Naive thymus-derived CD4-positive, alpha-beta T cell (primary cell): ENCODE results near the gene OR51E2. TPM values are rescaled to one million over a fixed set of nuclear protein-coding genes. Genes with fewer than 3 reads are reported as not detected.

Source experiments
- ATAC-seq: fragments of 150-1000 bp; cut with Tn5 transposase; 2 replicates; pipeline ENCODE4 v1.10.0; 2021; ENCODE audit warnings: mild to moderate bottlenecking, moderate library complexity
- CTCF ChIA-PET: fragments of 350-600 bp; sonication (Branson Sonifier 250); formaldehyde crosslinking; loops from one replicate; lab custom pipeline; 2021; ENCODE audit warnings: antibody characterized with exemption; lab: Charles Lee
- POLR2A ChIA-PET: fragments of 350-600 bp; sonication (Branson Sonifier 250); formaldehyde crosslinking; loops from one replicate; lab custom pipeline; 2021; ENCODE audit warnings: antibody characterized with exemption, inconsistent platforms; lab: Charles Lee
- DNase-seq, 9 donors: peaks; one replicate each; pipeline versions ENCODE4 v3.0.0 to v3.0.0-alpha.2; 2020 to 2022; ENCODE audit warnings: mixed read lengths in 1 of 9
- H3K27ac ChIP-seq: one replicate; pipeline ENCODE4 v1.7.0; 2013; ENCODE audit warnings: mild to moderate bottlenecking, low read depth, low read length, moderate library complexity
- H3K27me3 ChIP-seq, 2 donors: one replicate each; pipeline ENCODE4 v1.7.0; 2013; ENCODE audit warnings: low read length in 2 of 2, mild to moderate bottlenecking in 2 of 2, moderate library complexity in 2 of 2; ENCODE audit not compliant: control insufficient read depth in 2 of 2, insufficient read depth in 2 of 2
- H3K36me3 ChIP-seq, 3 experiments: 1 replicate in 2 of 3; 2 replicates in 1 of 3; pipeline ENCODE4 v1.7.0; 2013; ENCODE audit warnings: low read length in 3 of 3, mild to moderate bottlenecking in 3 of 3, moderate library complexity in 1 of 3; ENCODE audit not compliant: insufficient read depth in 3 of 3, control insufficient read depth in 2 of 3
- H3K4me1 ChIP-seq, 2 donors: one replicate each; pipeline ENCODE4 v1.7.0; 2013; ENCODE audit warnings: low read length in 2 of 2, mild to moderate bottlenecking in 2 of 2, moderate library complexity in 1 of 2; ENCODE audit not compliant: control insufficient read depth in 2 of 2, insufficient read depth in 2 of 2
- H3K4me3 ChIP-seq: 2 replicates; pipeline ENCODE4 v1.7.0; 2013; ENCODE audit warnings: mild to moderate bottlenecking, low read length
- H3K9me3 ChIP-seq, 3 experiments: 1 replicate in 2 of 3; 2 replicates in 1 of 3; pipeline ENCODE4 v1.7.0; 2013; ENCODE audit warnings: low read length in 3 of 3; ENCODE audit not compliant: control insufficient read depth in 2 of 3
- H3K27ac Mint-ChIP-seq, 9 donors: one replicate each; pipeline ENCODE4 v1.8.0; 2020 to 2022; ENCODE audit warnings: mixed read lengths in 9 of 9, mild to moderate bottlenecking in 8 of 9, moderate library complexity in 5 of 9, inconsistent platforms in 2 of 9
- H3K27me3 Mint-ChIP-seq, 5 donors: one replicate each; pipeline ENCODE4 v1.8.0; 2021 to 2022; ENCODE audit warnings: mixed read lengths in 5 of 5, mild to moderate bottlenecking in 1 of 5
- H3K36me3 Mint-ChIP-seq, 5 donors: one replicate each; pipeline ENCODE4 v1.8.0; 2020 to 2022; ENCODE audit warnings: mixed read lengths in 5 of 5, mild to moderate bottlenecking in 3 of 5, inconsistent platforms in 1 of 5
- H3K4me1 Mint-ChIP-seq, 7 donors: one replicate each; pipeline ENCODE4 v1.8.0; 2020 to 2022; ENCODE audit warnings: mixed read lengths in 7 of 7, mild to moderate bottlenecking in 3 of 7, inconsistent platforms in 1 of 7
- H3K4me3 Mint-ChIP-seq, 10 donors: one replicate each; pipeline ENCODE4 v1.8.0; 2020 to 2022; ENCODE audit warnings: mild to moderate bottlenecking in 10 of 10, mixed read lengths in 10 of 10, moderate library complexity in 6 of 10, inconsistent platforms in 2 of 10
- H3K9me3 Mint-ChIP-seq, 11 donors: one replicate each; pipeline ENCODE4 v1.8.0; 2020 to 2022; ENCODE audit warnings: mixed read lengths in 11 of 11, mild to moderate bottlenecking in 4 of 11, inconsistent platforms in 1 of 11, moderate library complexity in 1 of 11
- intact Hi-C, 2 donors: fragments of 100-400 bp; cut with micrococcal nuclease; formaldehyde crosslinking; loops; one replicate each; pipeline ENCODE4 v1.15.1; 2023
- polyA plus RNA-seq, 2 donors: library from polyadenylated mRNA; unstranded; fragments of 300-500 nt; fragmentation: Illumina TruSeq; gene quantifications; one replicate each; pipeline ENCODE4 v1.2.3, GENCODE V29; 2021
- total RNA-seq, 6 experiments: library from RNA in 5 of 6; stranded (reverse) in 5 of 6; gene quantifications; 1 replicate in 5 of 6; 2 replicates in 1 of 6; pipeline ENCODE4 v1.2.3 and lab custom pipeline; 2021 to 2026

Gene OR51E2
- total and polyA plus RNA-seq, 7 experiments from 2014 or later: not detected

- Histone ChIP-seq H3K27ac (no peak overlapping the region), H3K4me1 (no peaks in the 10 kb centered on the region), H3K4me3 (no peak overlapping the region), H3K36me3 (no peaks in the 10 kb centered on the region), H3K9me3 (no peaks in the 10 kb centered on the region), H3K27me3 (no peaks in the 10 kb centered on the region)
- H3K27ac Mint-ChIP-seq: no peak overlapping the region
- H3K4me3 Mint-ChIP-seq: no peak overlapping the region
- DNase-seq (no peak), ATAC-seq (no peak)
- ChIA-PET POLR2A (no interaction called here), CTCF (no interaction called here)
- peaks cover 0 to 11% (median 6%) of the 10 kb centered on the region in 5 donors for H3K27me3 Mint-ChIP-seq
- H3K9me3 Mint-ChIP-seq: no peaks in the 10 kb centered on the region
- no peaks in the 10 kb centered on the region for H3K4me1 Mint-ChIP-seq
- intact Hi-C loops: no loop called here
- H3K36me3 Mint-ChIP-seq: no peaks in the 10 kb centered on the region
Measured at GRCh38 chr11:4682623-4683419, 14.8 kb downstream of the OR51E2 start.

DNA sequence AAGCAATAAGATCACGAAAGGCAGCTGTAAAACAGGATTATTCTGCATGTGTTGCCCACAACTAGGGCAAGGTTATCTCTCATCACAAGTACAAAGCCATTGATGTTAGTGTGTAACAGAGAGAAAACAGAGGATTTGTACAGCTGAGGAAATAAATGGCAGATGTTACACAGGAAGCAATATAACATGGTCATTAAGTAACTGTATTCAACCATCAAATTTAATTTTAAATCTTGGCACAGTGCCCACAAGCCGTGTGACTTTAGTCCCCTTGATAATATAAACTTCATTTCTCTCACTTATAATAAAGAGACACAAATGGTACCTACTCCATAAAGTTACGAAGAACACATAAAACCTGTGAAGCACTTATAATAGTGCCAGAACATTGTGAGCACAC lies 17.3 kb downstream of the OR51E2 start:
- Histone ChIP-seq H3K36me3 (no peaks in the 10 kb centered on the region), H3K4me1 (no peaks in the 10 kb centered on the region), H3K27me3 (no peaks in the 10 kb centered on the region), H3K27ac (no peak overlapping the region), H3K9me3 (no peaks in the 10 kb centered on the region), H3K4me3 (no peak overlapping the region)
- DNase-seq (no peak), ATAC-seq (no peak)
- Mint-ChIP-seq H3K27me3 (peaks cover 0 to 26% (median 18%) of the 10 kb centered on the region in 5 donors), H3K36me3 (no peaks in the 10 kb centered on the region), H3K9me3 (no peaks in the 10 kb centered on the region), H3K4me1 (no peaks in the 10 kb centered on the region), H3K27ac (no peak overlapping the region), H3K4me3 (no peak overlapping the region)
- POLR2A ChIA-PET: no interaction called here
- CTCF ChIA-PET: no interaction called here
- intact Hi-C loops: no loop called here

DNA sequence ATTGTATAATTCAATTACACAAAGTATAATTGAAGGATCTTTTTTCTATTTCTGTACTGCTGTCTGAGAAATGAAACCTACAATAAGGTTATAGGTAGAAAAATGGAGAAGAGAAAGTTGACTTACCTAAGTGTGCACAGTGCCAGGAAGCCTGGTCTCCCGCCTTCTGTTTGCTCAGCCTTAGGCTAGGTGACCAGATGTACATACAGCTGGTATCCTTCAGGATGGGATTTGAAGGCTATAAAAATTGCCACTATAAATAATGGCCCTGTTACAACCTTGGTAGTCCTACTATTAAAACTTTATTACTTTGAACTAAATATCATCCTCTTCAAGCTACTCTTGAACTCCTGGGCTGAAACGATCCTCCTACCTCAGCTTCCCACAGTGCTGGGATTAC lies 19.7 kb downstream of the OR51E2 start:
- no peaks in the 10 kb centered on the region for H3K9me3 ChIP-seq
- no peak for ATAC-seq
- no peaks in the 10 kb centered on the region for H3K36me3 Mint-ChIP-seq
- H3K4me3 Mint-ChIP-seq: no peak overlapping the region
- H3K27ac ChIP-seq: no peak overlapping the region
- CTCF ChIA-PET: no interaction called here
- H3K9me3 Mint-ChIP-seq: no peaks in the 10 kb centered on the region
- no peak overlapping the region for H3K27ac Mint-ChIP-seq
- no peak overlapping the region for H3K4me3 ChIP-seq
- POLR2A ChIA-PET: no interaction called here
- H3K27me3 ChIP-seq: no peaks in the 10 kb centered on the region
- H3K27me3 Mint-ChIP-seq: peaks cover 0 to 38% (median 22%) of the 10 kb centered on the region in 5 donors
- intact Hi-C loops: no loop called here
- no peaks in the 10 kb centered on the region for H3K4me1 ChIP-seq
- no peak for DNase-seq
- no peaks in the 10 kb centered on the region for H3K36me3 ChIP-seq
- no peaks in the 10 kb centered on the region for H3K4me1 Mint-ChIP-seq

DNA sequence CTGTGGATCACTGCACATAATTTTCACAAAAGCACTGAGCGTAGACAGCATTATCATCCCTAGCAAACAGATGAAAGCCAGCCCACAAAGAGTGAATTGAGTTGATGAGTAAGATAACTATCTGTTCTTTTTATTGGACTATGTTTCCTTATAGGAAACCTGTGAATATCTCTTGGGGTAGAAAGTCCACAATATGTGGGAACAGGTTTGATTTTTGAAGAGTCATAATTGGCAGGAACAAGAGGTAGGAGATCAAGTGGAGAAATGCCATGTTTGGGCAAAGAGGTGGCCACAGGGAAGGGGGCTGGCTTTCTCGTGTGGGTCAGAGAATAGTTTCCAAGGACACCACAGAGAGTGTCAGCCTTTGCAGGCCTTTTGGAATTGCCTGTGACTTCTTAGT lies 23.9 kb downstream of the OR51E2 start:
- Mint-ChIP-seq H3K4me3 (no peak overlapping the region), H3K27me3 (peaks cover 2 to 50% (median 30%) of the 10 kb centered on the region in 5 donors), H3K27ac (no peak overlapping the region), H3K36me3 (no peaks in the 10 kb centered on the region), H3K9me3 (no peaks in the 10 kb centered on the region), H3K4me1 (no peaks in the 10 kb centered on the region)
- H3K4me3 ChIP-seq: no peak overlapping the region
- DNase-seq (no peak), ATAC-seq (no peak)
- ChIA-PET POLR2A (no interaction called here), CTCF (no interaction called here)
- no peaks in the 10 kb centered on the region for H3K9me3 ChIP-seq
- H3K4me1 ChIP-seq: no peaks in the 10 kb centered on the region
- H3K27ac ChIP-seq: no peak overlapping the region
- no peaks in the 10 kb centered on the region for H3K27me3 ChIP-seq
- no peaks in the 10 kb centered on the region for H3K36me3 ChIP-seq
- intact Hi-C loops: no loop called here

DNA sequence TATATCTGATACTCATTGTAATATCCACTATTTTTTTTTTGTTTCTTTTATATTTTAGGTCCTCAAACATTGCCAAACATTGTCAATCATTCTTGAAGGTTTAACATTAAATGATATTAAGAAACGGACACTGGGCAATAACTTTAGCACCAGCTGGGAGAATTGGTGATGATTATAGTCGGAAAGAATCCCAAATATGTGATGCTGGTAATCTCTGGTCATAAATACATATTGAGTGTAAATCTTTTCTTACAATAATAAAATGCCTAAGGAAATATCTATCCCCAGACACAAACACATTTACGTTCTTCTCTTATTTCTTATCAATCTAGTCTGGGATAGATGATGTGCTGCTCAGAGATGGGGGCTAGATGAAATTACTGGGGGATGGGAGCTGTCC lies 25.2 kb downstream of the OR51E2 start:
- H3K27me3 Mint-ChIP-seq: peaks cover 2 to 50% (median 30%) of the 10 kb centered on the region in 5 donors
- DNase-seq: no peak
- Histone ChIP-seq H3K4me1 (no peaks in the 10 kb centered on the region), H3K9me3 (no peaks in the 10 kb centered on the region), H3K36me3 (no peaks in the 10 kb centered on the region), H3K4me3 (no peak overlapping the region), H3K27me3 (no peaks in the 10 kb centered on the region), H3K27ac (no peak overlapping the region)
- H3K4me3 Mint-ChIP-seq: no peak overlapping the region
- H3K4me1 Mint-ChIP-seq: no peaks in the 10 kb centered on the region
- no peak for ATAC-seq
- CTCF ChIA-PET: no interaction called here
- no peaks in the 10 kb centered on the region for H3K36me3 Mint-ChIP-seq
- no peak overlapping the region for H3K27ac Mint-ChIP-seq
- POLR2A ChIA-PET: no interaction called here
- no peaks in the 10 kb centered on the region for H3K9me3 Mint-ChIP-seq
- intact Hi-C loops: no loop called here

DNA sequence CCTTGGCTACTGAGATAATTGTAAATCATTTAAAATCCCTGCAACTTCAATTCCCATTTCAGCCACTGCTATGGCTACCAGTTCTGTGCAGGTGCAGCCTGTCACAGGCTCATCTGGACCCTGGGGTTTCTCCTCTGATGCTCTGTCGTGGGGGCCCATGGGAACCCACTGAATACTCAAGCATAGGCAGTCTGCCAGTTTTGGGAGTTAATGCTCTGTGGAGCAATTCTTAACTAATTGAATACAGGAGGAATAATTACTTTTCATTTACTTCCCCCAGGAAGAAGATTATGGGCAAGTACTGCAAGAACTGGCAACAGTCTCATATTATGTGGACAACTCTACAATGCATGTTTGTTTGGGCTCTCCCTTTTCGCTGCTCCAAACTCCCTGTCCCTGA lies 25.9 kb downstream of the OR51E2 start:
- Mint-ChIP-seq H3K4me3 (no peak overlapping the region), H3K36me3 (no peaks in the 10 kb centered on the region), H3K4me1 (no peaks in the 10 kb centered on the region), H3K27ac (no peak overlapping the region), H3K27me3 (peaks cover 2 to 49% (median 29%) of the 10 kb centered on the region in 5 donors), H3K9me3 (no peaks in the 10 kb centered on the region)
- H3K4me1 ChIP-seq: no peaks in the 10 kb centered on the region
- H3K9me3 ChIP-seq: no peaks in the 10 kb centered on the region
- ChIA-PET CTCF (no interaction called here), POLR2A (no interaction called here)
- DNase-seq (no peak), ATAC-seq (no peak)
- intact Hi-C loops: no loop called here
- H3K27me3 ChIP-seq: no peaks in the 10 kb centered on the region
- H3K27ac ChIP-seq: no peak overlapping the region
- H3K4me3 ChIP-seq: no peak overlapping the region
- no peaks in the 10 kb centered on the region for H3K36me3 ChIP-seq

DNA sequence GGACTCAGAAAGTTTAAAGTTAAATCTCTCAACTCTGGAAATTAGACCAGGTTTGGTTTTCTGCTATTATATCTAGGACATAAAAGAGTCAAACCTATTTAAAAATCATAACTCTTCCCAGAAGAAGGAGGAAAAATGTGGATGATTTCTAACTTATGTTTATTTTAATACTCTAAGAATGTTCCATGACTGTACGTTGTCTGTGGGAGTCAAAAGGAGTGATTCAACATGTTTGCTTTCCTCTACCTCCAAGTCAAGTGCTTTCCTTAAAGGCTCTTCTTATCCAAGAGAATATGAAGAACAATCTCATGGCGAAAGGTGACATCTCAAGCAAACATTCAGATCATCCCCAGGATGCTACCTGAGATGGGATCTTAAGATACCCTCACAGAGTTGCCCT lies 32.2 kb downstream of the OR51E2 start:
- Histone ChIP-seq H3K27ac (no peak overlapping the region), H3K9me3 (no peaks in the 10 kb centered on the region), H3K4me1 (no peaks in the 10 kb centered on the region), H3K36me3 (no peaks in the 10 kb centered on the region), H3K27me3 (no peaks in the 10 kb centered on the region), H3K4me3 (no peak overlapping the region)
- Mint-ChIP-seq H3K4me1 (no peaks in the 10 kb centered on the region), H3K4me3 (no peak overlapping the region), H3K27me3 (peaks cover 16 to 32% (median 22%) of the 10 kb centered on the region in 5 donors), H3K9me3 (no peaks in the 10 kb centered on the region), H3K36me3 (peaks cover 0 to 5% (median 0%) of the 10 kb centered on the region in 5 donors), H3K27ac (no peak overlapping the region)
- DNase-seq (no peak), ATAC-seq (no peak)
- ChIA-PET POLR2A (no interaction called here), CTCF (no interaction called here)
- intact Hi-C loops: no loop called here
